ENCODE results near the gene VPS51.

The VPS51 gene

GRCh38 chr11:65066315-65066714 lies 29.7 kb upstream of the VPS51 start:
- TF ChIP-seq PKNOX1 (IDR thresholded peaks at IDR 0.05): no peak
- TF ChIP-seq CTBP1 (IDR thresholded peaks at IDR 0.05; ENCODE audit: borderline replicate concordance): no peak
- no peak for TF ChIP-seq TARDBP (IDR thresholded peaks at IDR 0.05)
- DNase-seq (ENCODE audit: extremely low spot score): no peak
- POLR2A ChIA-PET: interaction anchor here (1.3 kb wide), 1 partner anchor 16 kb away, joined by 3 read pairs; no protein-coding TSS in a partner anchor
- CTCF ChIA-PET: no interaction called here

- ChIA-PET CTCF (no interaction called here), POLR2A (interaction anchor here (1.3 kb wide), 1 partner anchor 16 kb away, joined by 3 read pairs; no protein-coding TSS in a partner anchor)
- TF ChIP-seq ZNF384 (IDR thresholded peaks at IDR 0.05) (no peak), ELF4 (IDR thresholded peaks at IDR 0.05) (no peak), CTBP1 (IDR thresholded peaks at IDR 0.05; ENCODE audit: borderline replicate concordance) (no peak), ARNT (IDR thresholded peaks at IDR 0.05) (no peak), L3MBTL2 (conservative IDR thresholded peaks at IDR 0.05) (no peak), FOXA1 (IDR thresholded peaks at IDR 0.05) (no peak), HDGF (IDR thresholded peaks at IDR 0.05; ENCODE audit: borderline replicate concordance) (no peak), TARDBP (IDR thresholded peaks at IDR 0.05) (no peak), SUZ12 (IDR thresholded peaks at IDR 0.05) (no peak)
- no peak for DNase-seq (ENCODE audit: extremely low spot score)
These were observed 29.2 kb upstream of the VPS51 start for GRCh38 chr11:65066805-65067291.

- CTCF ChIA-PET: no interaction called here
- TF ChIP-seq SUZ12 (IDR thresholded peaks at IDR 0.05) (no peak), LEF1 (IDR thresholded peaks at IDR 0.05; ENCODE audit: borderline replicate concordance) (no peak)
- DNase-seq (ENCODE audit: extremely low spot score): no peak
- POLR2A ChIA-PET: interaction anchor here (1.3 kb wide), 1 partner anchor 15 kb away, joined by 3 read pairs; no protein-coding TSS in a partner anchor
These were observed 28.6 kb upstream of the VPS51 start for GRCh38 chr11:65067446-65067845.

- POLR2A ChIA-PET: interaction anchor here (1.4 kb wide), 2 partner anchors 13 to 28 kb away, joined by 3 to 7 read pairs; partner anchors contain the start of gene SAC3D1
- no peak for DNase-seq (ENCODE audit: extremely low spot score)
- CTCF ChIA-PET: interaction anchor here (1.0 kb wide), 1 partner anchor 246 kb away, joined by 3 read pairs; no protein-coding TSS in a partner anchor
- TF ChIP-seq NFRKB (IDR thresholded peaks at IDR 0.05) (no peak), FOXK2 (IDR thresholded peaks at IDR 0.05) (no peak), CTBP1 (IDR thresholded peaks at IDR 0.05; ENCODE audit: borderline replicate concordance) (no peak), TARDBP (IDR thresholded peaks at IDR 0.05) (no peak), PKNOX1 (IDR thresholded peaks at IDR 0.05) (no peak), HDGF (IDR thresholded peaks at IDR 0.05; ENCODE audit: borderline replicate concordance) (no peak), L3MBTL2 (conservative IDR thresholded peaks at IDR 0.05) (no peak), LEF1 (IDR thresholded peaks at IDR 0.05; ENCODE audit: borderline replicate concordance) (no peak), FOXA1 (IDR thresholded peaks at IDR 0.05) (no peak), BHLHE40 (IDR thresholded peaks at IDR 0.05; ENCODE audit: borderline replicate concordance) (no peak), ELF4 (IDR thresholded peaks at IDR 0.05) (no peak), FOXM1 (IDR thresholded peaks at IDR 0.05; ENCODE audit: borderline replicate concordance) (no peak), ARNT (IDR thresholded peaks at IDR 0.05) (no peak), SP1 (IDR thresholded peaks at IDR 0.05) (no peak), SUZ12 (IDR thresholded peaks at IDR 0.05) (no peak)
These were observed 26.8 kb upstream of the VPS51 start for GRCh38 chr11:65069217-65069616.

- TF ChIP-seq SUZ12 (IDR thresholded peaks at IDR 0.05) (no peak), HDGF (IDR thresholded peaks at IDR 0.05; ENCODE audit: borderline replicate concordance) (no peak), LEF1 (IDR thresholded peaks at IDR 0.05; ENCODE audit: borderline replicate concordance) (no peak), PKNOX1 (IDR thresholded peaks at IDR 0.05) (no peak), SP1 (IDR thresholded peaks at IDR 0.05) (no peak), FOXK2 (IDR thresholded peaks at IDR 0.05) (no peak), ELF4 (IDR thresholded peaks at IDR 0.05) (no peak), ZNF384 (IDR thresholded peaks at IDR 0.05) (no peak), NFRKB (IDR thresholded peaks at IDR 0.05) (no peak), L3MBTL2 (conservative IDR thresholded peaks at IDR 0.05) (no peak), BHLHE40 (IDR thresholded peaks at IDR 0.05; ENCODE audit: borderline replicate concordance) (no peak), FOXA1 (IDR thresholded peaks at IDR 0.05) (no peak), ARNT (IDR thresholded peaks at IDR 0.05) (no peak), CTBP1 (IDR thresholded peaks at IDR 0.05; ENCODE audit: borderline replicate concordance) (no peak)
- no peak for DNase-seq (ENCODE audit: extremely low spot score)
- POLR2A ChIA-PET: interaction anchor here (1.5 kb wide), 1 partner anchor 31 kb away, joined by 4 read pairs; the partner anchor contains the start of gene SAC3D1
- CTCF ChIA-PET: interaction anchor here (1.0 kb wide), 1 partner anchor 58 kb away, joined by 3 read pairs; no protein-coding TSS in a partner anchor
These were observed 23.9 kb upstream of the VPS51 start for GRCh38 chr11:65071907-65072630.

GRCh38 chr11:65072631-65072966 lies 23.4 kb upstream of the VPS51 start:
- no peak for DNase-seq (ENCODE audit: extremely low spot score)
- TF ChIP-seq SUZ12 (IDR thresholded peaks at IDR 0.05): no peak
- no peak for TF ChIP-seq ZNF384 (IDR thresholded peaks at IDR 0.05)
- TF ChIP-seq SP1 (IDR thresholded peaks at IDR 0.05): no peak
- no peak for TF ChIP-seq FOXA1 (IDR thresholded peaks at IDR 0.05)
- no peak for TF ChIP-seq ELF4 (IDR thresholded peaks at IDR 0.05)
- TF ChIP-seq NFRKB (IDR thresholded peaks at IDR 0.05): no peak
- ChIA-PET CTCF (interaction anchor here (1.0 kb wide), 1 partner anchor 58 kb away, joined by 3 read pairs; no protein-coding TSS in a partner anchor), POLR2A (interaction anchor here (1.1 to 1.5 kb wide), 2 partner anchors 11 to 32 kb away, joined by 4 to 5 read pairs; partner anchors contain the start of genes CDCA5, SAC3D1 and ZFPL1)

Measured in HEK293T (cell line).